HuH-7.5 (cell line): Measurements from ENCODE around the gene PRKCE.
"Not testable (repeated sequence)": the region's sequence is repeated elsewhere in the genome, so short reads cannot be mapped to it uniquely, and the experiment has no call there.

Experiments used
- DNase-seq: peaks from one replicate; pipeline ENCODE4 v3.0.0; 2011; ENCODE audit warnings: low spot score

The PRKCE gene

GRCh38 chr2:45911538-45911937, 260.1 kb downstream of the PRKCE start:
- DNase-seq: no peak

GRCh38 chr2:45912109-45912508, 260.6 kb downstream of the PRKCE start:
- DNase-seq: peak; percentile 82

GRCh38 chr2:45913539-45913938, 262.1 kb downstream of the PRKCE start:
- DNase-seq: no peak

GRCh38 chr2:45915523-45915922, 264.0 kb downstream of the PRKCE start:
- DNase-seq: no peak

- DNase-seq: not testable (repeated sequence)
These were observed 266.2 kb downstream of the PRKCE start for GRCh38 chr2:45917561-45918176.

- DNase-seq: no peak
These were observed 267.1 kb downstream of the PRKCE start for GRCh38 chr2:45918463-45919159.

GRCh38 chr2:45919160-45919650, 267.7 kb downstream of the PRKCE start:
- DNase-seq: no peak

GRCh38 chr2:45919711-45920111, 268.2 kb downstream of the PRKCE start:
- no peak for DNase-seq

GRCh38 chr2:45921921-45922320, 270.4 kb downstream of the PRKCE start:
- no peak for DNase-seq

GRCh38 chr2:45922577-45922988, 271.1 kb downstream of the PRKCE start:
- no peak for DNase-seq

- DNase-seq: no peak
These were observed 272.2 kb downstream of the PRKCE start for GRCh38 chr2:45923701-45924100.

- DNase-seq: no peak
These were observed 273.6 kb downstream of the PRKCE start for GRCh38 chr2:45925026-45925425.

- DNase-seq: no peak
These were observed 274.3 kb downstream of the PRKCE start for GRCh38 chr2:45925636-45926366.

- DNase-seq: no peak
These were observed 277.5 kb downstream of the PRKCE start for GRCh38 chr2:45928946-45929345.

- no peak for DNase-seq
These were observed 278.4 kb downstream of the PRKCE start for GRCh38 chr2:45929674-45930395.

- no peak for DNase-seq
These were observed 278.9 kb downstream of the PRKCE start for GRCh38 chr2:45930396-45930792.

- DNase-seq: no peak
These were observed 281.0 kb downstream of the PRKCE start for GRCh38 chr2:45932278-45932975.

- DNase-seq: peak; percentile 64
These were observed 284.5 kb downstream of the PRKCE start for GRCh38 chr2:45935791-45936622.

- DNase-seq: no peak
These were observed 285.1 kb downstream of the PRKCE start for GRCh38 chr2:45936623-45936979.

- no peak for DNase-seq
These were observed 286.5 kb downstream of the PRKCE start for GRCh38 chr2:45937990-45938389.
